GM19372 (cell line): ENCODE results near the gene RIPOR3.

Experiments used
- ATAC-seq: cut with Tn5 transposase; IDR thresholded peaks from one replicate; pipeline ENCODE4 v1.9.1; 2021; ENCODE audit warnings: mild to moderate bottlenecking, low read depth, moderate library complexity; ENCODE audit not compliant: unreplicated experiment

Gene RIPOR3

DNA sequence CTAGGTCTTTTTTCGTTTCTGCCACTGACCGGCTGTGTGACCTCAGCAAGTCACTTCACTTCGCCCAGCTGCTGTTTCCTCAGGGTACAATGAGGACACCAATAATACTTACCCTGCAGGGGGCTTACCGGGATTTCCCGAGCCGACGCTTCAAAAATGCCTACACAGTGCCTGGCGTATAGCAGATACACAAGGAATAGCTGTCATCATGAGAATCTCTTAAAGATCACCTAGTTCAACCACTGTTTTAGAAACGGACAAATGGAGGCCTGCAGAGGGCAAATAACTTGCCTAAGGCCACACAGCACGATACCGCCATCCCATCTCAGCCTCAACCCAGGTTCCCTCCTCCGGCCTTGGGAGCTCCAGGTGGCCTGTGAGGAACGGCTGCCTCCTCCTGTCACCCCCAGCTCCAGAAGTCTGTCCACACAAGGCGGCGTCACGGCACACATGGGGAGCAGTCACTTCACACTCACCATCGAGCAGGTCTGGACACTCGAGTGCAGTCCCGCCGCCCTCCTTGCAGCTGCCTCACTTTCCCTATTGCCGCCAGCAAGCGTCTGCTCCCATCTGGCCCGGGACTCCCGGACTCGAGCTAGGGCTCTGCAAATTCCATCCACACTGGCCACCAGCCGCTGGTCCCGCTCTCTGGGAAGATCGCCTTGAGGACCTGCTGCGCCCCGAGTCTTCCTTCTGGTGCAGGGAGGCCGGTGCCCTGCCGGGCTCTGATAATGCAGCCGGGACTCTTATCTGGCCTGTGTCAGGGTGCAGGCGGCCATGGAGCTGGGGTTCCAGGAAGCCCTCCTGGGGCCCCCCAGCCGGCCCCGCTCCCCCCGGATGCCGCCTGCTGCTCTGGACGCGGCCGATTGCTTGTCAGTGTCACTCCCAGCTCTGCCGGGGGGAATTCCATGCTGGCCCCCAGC, at the start of gene RIPOR3:
Gene RIPOR3, minus strand, starts transcription at position 893 of the 923 bp plus-strand sequence. Its CDS starts 414 bp downstream, at position 479.
- no peak for ATAC-seq

DNA sequence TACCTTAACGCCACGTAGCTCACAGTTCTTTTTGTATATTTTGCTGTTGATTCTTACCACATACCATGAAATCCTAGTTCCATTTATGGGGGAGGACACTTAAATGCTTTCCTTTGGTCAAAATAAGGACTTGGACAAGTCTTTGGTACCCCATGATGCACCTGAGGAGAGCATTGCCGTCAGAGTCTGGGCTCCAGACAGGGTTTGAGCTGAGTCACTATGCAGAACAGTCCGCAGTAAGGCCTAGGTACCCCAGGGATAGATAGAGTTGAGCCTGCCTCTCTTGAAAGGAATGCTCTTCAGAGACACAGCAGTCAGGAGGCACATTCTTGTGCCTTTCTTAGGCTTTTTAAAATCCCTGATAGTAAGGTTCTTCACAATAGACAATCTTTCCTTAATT, 46.0 kb upstream of the RIPOR3 start:
- ATAC-seq: no peak

- ATAC-seq: no peak
Observed at GRCh38 chr20:50735813-50736212, 44.5 kb upstream of the RIPOR3 start.

DNA sequence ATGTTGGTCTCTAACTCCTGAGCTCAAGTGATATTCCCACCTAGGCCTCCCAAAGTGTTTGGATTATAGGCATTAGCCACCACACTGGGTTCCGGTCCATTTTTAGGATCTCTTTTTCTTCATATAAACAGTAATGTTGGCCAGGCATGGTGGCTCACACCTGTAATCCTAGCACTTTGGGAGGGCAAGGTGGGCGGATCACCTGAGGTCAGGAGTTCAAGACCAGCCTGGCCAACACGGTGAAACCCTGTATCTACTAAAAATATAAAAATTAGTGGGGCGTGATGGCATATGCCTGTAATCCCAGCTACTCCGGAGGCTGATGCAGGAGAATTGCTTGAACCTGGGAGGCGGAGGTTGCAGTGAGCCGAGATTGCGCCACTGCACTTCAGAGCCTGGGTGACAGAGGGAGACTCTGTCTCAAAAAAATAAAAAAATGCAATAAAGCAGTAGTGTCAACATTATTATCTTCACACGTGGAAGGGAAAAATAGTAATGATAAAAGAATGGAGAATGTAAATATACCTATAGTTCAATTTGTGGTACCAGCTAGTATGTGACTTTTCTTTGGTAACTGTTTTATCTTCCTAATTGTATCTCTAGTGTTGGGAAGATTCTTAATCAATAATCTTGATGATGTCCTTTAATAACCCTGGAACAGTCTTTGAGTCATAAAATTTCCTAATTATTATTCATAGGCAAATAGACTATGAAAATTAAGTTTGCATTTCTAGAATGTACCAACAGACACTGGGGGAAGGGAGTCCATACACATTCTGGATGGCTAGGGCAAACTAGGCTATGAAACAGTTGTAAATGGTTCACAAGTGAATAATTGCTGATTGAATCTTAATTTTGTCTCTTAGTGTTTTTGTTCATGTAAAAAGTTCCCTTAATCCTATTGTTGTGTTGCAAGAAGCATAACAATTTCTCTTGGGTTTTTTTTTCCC, 43.7 kb upstream of the RIPOR3 start:
- no peak for ATAC-seq

DNA sequence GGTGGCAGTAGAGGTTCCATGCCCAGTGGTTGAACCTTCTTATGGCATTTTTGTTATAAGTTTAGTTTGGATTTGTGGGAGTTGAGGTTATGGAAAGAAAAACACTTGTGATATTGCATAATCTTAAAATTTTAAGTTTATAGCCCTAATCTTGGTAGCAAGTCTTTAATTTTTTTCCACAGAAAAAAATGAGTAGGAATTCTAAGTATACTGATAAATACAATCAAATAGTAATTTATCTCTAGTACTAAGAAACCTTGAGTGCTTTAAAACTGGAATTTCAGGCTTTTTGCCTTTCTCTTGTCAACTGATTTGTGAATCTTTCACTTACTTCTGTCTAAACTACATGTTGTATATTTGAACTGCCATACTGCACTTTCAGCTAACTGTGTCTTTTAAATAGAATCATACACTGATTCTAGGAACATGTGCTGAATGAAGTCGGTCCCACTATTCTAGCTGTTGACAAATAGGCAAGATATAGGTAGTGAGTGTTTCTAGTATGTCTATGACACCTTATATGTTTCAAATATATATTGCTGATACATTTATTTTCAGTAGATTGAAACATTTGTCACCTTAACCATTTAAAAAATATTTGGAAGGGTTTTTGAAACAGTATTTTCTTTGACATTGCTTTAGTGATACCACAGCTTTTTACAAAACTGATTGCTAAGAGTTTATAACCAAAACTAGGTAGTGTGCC, 42.5 kb upstream of the RIPOR3 start:
- ATAC-seq: no peak

DNA sequence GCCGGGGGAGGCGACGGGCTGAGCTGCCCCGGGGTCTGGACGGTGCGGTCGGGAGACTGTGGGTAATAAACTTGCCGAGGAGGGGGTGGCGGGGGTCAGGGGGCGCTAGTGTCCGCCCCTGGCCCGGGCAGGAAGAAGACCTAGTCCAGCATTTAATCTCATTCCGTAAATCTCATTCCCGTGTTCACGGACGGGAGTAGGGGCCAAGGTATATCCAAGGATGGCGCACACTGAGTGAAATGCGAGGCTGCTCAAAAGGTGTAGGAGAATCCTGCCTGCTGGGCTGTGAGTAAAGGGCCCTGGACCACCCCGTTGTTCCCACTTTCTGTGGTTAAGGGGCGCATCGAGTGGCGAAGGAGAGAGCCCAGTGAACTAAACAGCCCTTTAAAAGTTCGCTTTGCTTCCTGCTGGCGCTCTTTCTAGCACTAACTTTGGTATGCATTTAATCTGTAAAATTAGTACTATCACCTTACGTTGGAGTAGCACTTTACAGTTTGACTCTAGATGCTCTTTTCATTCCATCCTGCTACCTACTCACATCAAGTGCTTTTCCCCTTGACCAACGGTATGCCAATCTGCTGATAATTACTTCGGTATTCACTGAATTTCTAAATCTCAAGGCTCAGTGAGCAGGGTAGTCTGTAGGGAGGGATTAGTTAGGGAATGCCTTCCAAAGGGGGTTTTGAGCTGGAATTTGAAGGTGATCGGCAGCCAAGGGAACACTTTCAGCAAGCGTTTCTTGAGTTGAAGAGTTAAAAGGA, 40.8 kb upstream of the RIPOR3 start:
- ATAC-seq: no peak

DNA sequence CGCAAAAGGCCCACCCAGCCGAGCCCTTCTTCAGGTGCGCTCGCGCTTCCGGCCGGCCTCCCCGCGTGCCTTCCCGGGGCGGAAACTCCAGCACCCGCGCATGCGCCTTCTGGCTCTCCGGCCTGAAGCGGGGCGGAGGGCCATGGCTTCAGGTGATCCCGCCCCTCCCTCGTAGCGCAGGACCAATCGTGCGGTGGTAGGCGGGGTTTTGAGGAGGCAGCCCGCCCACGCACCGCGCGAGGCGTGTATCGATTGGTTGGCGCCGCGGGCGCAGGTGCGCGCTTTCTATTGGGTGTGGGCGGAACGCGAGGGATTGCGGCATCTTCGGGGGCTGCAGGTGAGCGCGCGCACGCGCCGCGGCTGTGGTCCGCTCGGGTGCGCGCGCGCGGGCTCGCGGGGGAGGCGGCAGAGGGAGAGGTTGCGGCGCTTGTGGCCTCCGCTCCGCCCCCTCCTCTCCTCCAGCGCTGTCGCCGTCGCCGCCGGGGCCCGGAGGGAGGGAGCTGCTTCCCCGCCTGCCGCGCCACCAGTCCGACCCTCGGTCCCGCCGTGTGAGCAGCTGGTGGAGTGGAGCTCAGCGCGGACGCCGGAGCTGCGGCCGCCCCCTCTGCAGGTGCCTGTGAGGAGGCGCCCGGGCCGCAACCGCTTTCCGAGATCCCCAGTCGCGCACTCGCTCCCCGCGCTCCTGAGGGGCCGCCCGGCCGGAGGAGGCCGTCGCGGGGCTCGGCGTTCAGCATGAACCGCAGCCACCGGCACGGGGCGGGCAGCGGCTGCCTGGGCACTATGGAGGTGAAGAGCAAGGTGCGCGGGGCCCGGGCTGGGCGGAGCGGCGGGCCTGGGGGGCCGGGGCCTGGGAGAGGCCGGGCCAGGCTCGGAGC, 40.0 kb upstream of the RIPOR3 start, which contains the start of gene PARD6B:
Gene PARD6B, plus strand, starts transcription at position 526 of the 875 bp plus-strand sequence. Its CDS starts 207 bp downstream, at position 733.
- ATAC-seq: peak; percentile 88

DNA sequence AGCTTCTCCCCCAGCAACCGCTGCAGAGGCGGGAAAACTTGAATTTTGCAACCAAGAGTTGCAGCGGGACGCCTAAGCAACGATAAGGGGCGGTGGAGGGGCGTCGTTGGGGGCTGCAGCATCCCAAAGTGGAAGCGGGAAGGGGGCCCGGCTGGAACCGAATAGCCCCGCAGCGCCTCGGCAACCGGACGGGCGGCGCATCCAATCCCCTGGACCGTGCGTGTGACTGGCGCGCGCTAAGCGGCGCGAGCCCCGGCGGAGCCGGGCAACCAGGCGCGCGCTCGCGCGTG, 39.4 kb upstream of the RIPOR3 start:
- no peak for ATAC-seq

DNA sequence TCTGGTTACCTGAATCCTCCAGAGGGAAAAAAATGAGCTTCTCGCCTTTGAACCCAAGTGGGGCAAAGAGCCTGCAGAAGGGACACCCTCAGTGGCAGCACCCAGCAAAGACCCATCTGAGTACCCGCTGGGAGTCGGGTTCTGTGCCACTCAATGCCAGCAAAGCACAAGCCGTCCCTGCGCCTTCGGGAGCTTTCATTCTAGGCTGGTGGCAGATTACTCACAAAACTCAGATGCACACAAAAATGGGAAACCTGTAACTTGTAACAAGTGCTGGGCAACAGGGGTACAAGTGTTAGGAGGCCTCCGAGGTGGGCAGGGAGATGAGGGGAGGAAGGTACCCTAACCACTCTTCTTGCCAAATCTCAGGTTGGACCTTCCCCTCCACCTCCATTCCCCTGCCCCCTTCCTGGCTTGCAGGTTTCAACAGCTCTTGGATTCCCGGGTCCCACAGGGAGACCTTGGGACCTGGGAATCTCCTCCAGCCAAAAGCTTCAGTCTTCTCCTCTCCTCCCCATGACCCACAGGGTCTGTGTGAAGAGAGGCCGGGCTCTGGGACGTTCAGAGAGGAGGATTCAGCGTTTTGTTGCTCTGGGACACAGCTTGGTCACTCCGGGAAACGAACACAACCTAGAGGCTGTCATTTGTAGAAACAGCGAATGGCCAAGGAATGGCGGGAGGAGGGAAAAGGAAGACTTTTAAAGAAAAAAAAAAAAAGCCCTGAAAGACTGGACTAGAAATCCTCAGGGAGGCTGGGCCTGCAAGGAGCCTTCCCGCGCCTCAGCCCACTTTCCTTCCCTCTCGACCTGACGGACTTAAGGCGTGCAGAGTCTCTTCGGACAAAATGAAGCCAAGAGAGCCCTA, 38.8 kb upstream of the RIPOR3 start:
- ATAC-seq: no peak

- no peak for ATAC-seq
Observed at GRCh38 chr20:50728981-50729874, 37.9 kb upstream of the RIPOR3 start.

GRCh38 chr20:50728486-50728980, 37.2 kb upstream of the RIPOR3 start:
- no peak for ATAC-seq

- ATAC-seq: no peak
Observed at GRCh38 chr20:50727792-50728485, 36.6 kb upstream of the RIPOR3 start.

- ATAC-seq: no peak
Observed at GRCh38 chr20:50726955-50727791, 35.8 kb upstream of the RIPOR3 start.

GRCh38 chr20:50725724-50726005, 34.3 kb upstream of the RIPOR3 start:
- ATAC-seq: no peak

DNA sequence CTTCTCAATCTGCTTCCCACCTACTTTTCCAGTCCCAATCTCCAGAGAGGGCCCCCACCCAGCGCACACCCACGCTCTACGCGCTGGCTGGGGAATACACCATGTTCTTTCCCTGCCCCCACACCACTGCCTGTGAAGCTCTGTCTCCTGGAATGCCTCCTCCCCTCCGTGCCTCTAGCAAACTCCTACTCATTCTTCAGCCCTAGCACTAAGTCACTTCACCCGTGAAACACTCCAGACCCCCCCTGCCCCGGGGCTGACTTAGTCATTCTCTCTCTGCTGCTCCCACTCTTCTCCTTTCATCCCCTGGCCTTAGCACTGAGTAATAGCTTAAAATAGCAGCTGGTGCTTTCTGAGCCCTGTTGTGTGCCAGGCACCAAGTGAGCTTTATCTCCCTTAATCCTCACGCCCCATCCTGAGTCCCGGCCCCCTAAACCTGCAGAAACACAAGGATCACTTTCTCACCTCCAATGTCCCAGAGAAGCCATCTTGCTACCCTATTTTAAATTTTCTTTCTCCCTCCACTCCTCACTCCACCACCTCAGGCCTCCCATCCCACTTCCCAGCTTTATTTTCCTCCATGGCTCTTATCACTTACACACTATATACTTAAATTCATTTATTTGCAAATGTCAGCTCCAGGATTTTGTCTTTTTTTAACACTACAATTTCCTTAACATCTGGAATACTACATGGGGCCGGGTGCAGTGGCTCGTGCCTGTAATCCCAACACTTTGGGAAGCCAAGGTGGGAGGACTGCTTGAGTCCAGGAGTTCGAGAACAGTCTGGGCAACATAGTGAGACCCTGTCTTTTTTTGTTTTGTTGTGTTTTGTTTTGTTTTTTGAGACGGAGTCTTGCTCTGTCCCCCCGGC, 33.7 kb upstream of the RIPOR3 start:
- ATAC-seq: no peak
